ENCODE measurements around the gene SLC19A1.

SLC19A1 gene

DNA sequence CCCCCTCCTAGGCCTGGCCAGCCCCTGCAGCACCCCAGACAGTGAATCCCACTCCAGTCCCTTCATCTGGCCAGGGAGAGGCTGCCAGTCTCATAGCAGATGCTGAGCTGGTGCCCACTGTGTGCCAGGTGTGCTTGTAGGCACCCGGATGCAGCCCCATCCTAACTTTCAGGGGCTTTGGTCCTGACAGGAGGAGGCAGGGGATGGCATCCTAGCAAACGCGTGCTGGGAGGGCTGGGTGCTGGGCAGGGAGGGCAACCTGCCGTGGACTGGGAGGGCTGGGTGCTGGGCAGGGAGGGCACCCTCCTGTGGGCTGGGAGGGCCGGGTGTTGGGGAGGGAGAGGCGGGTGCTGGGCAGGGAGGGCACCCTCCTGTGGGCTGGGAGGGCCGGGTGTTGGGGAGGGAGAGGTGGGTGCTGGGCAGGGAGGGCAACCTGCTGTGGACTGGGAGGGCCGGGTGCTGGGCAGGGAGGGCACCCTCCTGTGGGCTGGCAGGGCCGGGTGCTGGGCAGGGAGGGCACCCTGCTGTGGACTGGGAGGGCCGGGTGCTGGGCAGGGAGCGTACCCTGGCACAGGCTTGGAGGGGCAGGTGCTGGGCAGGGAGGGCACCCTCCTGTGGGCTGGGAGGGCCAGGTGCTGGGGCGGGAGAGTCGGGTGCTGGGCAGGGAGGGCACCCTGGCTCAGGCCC, 35.3 kb downstream of the SLC19A1 start:
- no peak overlapping the region for H3K4me2 ChIP-seq (ENCODE audit: low read length)
- H3K27me3 ChIP-seq (ENCODE audit: control insufficient read depth, insufficient read depth, low read length), result no peaks in the 10 kb centered on the region
- H3K27ac ChIP-seq, result no peak overlapping the region
- H3K4me3 ChIP-seq (ENCODE audit: low read depth, low read length), result no peak overlapping the region
- H3K79me2 ChIP-seq, result no peaks in the 10 kb centered on the region
- H3K4me1 ChIP-seq, result no peaks in the 10 kb centered on the region
- H3K9ac ChIP-seq, result no peak overlapping the region
- H3K36me3 ChIP-seq (ENCODE audit: control insufficient read depth, insufficient read depth, low read length), result no peaks in the 10 kb centered on the region
- TF ChIP-seq, protein P1, sequence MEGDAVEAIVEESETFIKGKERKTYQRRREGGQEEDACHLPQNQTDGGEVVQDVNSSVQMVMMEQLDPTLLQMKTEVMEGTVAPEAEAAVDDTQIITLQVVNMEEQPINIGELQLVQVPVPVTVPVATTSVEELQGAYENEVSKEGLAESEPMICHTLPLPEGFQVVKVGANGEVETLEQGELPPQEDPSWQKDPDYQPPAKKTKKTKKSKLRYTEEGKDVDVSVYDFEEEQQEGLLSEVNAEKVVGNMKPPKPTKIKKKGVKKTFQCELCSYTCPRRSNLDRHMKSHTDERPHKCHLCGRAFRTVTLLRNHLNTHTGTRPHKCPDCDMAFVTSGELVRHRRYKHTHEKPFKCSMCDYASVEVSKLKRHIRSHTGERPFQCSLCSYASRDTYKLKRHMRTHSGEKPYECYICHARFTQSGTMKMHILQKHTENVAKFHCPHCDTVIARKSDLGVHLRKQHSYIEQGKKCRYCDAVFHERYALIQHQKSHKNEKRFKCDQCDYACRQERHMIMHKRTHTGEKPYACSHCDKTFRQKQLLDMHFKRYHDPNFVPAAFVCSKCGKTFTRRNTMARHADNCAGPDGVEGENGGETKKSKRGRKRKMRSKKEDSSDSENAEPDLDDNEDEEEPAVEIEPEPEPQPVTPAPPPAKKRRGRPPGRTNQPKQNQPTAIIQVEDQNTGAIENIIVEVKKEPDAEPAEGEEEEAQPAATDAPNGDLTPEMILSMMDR (IDR thresholded peaks at IDR 0.05), result no peak
- H2AFZ ChIP-seq, result no peak overlapping the region
- H3K9me3 ChIP-seq (ENCODE audit: control insufficient read depth, low read length), result no peaks in the 10 kb centered on the region

DNA sequence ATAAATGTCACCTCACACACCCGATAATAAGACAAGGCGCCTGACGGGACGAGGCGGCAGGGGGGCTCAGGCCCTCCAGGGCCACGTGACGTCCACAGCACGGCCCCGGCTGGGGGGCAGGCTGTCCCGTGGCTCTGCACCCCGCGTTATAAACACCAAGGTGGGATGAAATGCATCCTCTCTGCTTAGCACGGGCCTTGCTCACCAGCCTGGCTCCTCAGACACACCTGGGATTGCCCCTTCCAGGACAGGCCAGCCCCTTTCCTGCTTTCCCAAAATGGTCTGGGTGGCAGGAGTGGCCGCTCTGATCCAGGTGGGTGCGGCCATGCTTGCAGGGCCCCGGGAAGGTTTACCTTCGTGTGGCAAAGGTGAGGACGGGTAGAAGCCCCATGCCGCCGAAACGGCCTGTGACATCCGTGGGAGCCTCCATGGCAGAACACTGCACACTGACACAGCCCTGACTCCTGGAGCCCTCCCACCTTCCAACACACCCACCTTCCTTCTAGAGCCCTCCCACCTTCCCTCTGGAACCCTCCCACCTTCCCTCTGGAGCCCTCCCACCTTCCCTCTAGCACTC, 35.9 kb downstream of the SLC19A1 start:
- Histone ChIP-seq H3K36me3 (ENCODE audit: control insufficient read depth, insufficient read depth, low read length) (no peaks in the 10 kb centered on the region), H3K79me2 (no peaks in the 10 kb centered on the region), H2AFZ (no peak overlapping the region), H3K27ac (no peak overlapping the region), H3K4me2 (ENCODE audit: low read length) (no peak overlapping the region), H3K27me3 (ENCODE audit: control insufficient read depth, insufficient read depth, low read length) (no peaks in the 10 kb centered on the region), H3K9ac (no peak overlapping the region), H3K9me3 (ENCODE audit: control insufficient read depth, low read length) (no peaks in the 10 kb centered on the region), H3K4me1 (no peaks in the 10 kb centered on the region), H3K4me3 (ENCODE audit: low read depth, low read length) (no peak overlapping the region)
- TF ChIP-seq, protein P1 (IDR thresholded peaks at IDR 0.05), result no peak

DNA sequence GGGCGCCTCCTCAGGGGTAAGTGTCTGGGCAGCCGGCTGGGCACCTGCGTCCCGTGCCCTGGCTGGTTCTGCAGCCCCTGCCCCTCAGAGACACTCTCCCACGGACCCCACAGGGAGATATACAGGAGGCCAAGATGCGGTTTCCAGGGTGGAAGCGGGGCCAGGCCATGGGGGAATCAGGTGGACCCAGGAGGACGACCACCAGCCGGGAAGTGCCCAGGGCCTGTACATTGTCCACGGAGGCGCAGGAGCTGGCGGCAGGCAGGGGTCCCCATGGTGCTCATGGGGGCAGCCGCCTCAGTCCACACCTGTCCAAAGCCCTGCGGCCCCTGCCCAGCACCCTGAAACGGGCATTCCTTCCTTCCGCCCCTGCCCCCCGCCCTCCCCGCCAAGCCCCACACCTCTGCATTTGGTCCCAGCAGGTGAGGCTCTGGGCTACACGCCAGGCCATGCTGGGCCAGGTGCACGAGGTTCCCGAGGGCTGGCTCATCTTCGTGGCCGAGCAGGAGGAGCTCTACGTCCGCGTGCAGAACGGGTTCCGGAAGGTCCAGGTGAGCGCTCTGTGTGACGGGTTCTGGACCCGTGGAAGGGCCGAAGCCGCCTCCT, 36.7 kb downstream of the SLC19A1 start:
- Histone ChIP-seq H3K27me3 (ENCODE audit: control insufficient read depth, insufficient read depth, low read length) (no peaks in the 10 kb centered on the region), H3K9me3 (ENCODE audit: control insufficient read depth, low read length) (no peaks in the 10 kb centered on the region), H3K4me1 (no peaks in the 10 kb centered on the region), H3K27ac (no peak overlapping the region), H2AFZ (no peak overlapping the region), H3K9ac (no peak overlapping the region), H3K79me2 (no peaks in the 10 kb centered on the region), H3K4me2 (ENCODE audit: low read length) (no peak overlapping the region), H3K36me3 (ENCODE audit: control insufficient read depth, insufficient read depth, low read length) (no peaks in the 10 kb centered on the region), H3K4me3 (ENCODE audit: low read depth, low read length) (no peak overlapping the region)
- TF ChIP-seq, protein P1 (IDR thresholded peaks at IDR 0.05), result no peak

DNA sequence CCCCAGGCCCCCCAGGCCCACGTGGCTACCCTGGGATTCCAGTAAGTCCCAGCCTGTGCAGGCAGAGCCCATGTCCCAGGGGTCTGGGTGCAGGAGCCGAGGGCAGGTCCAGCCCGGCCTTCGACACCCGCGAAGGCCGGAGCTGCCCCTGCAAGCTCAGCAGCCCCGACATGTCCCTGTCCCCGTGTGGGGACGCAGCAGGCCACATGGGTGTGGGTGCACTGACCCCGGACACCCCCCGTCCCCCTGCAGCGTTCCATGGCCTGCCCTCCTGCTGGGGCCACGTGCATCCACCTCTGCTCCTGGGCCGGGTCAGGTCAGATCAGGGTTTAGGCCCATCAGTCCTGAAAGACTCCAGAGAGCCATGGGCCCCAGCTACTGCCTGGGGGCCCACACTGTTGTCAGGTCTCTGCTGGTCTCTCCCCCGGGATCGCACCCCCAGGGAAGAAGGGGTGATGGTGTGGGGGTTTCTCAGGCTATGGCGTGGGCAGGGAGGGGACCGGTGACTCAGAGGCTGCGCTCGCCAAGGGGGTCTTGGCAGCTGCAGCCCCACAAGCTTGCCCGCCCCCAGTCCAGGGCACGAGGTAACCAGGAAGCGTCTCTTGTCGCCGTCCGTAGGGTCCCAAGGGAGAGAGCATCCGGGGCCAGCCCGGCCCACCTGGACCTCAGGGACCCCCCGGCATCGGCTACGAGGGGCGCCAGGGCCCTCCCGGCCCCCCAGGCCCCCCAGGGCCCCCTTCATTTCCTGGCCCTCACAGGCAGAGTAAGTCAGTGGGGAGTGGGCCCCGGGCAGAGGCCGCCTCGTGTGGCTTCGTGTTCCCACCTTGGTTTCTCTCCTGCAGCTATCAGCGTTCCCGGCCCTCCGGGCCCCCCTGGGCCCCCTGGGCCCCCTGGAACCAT, 37.5 kb downstream of the SLC19A1 start:
- H3K9me3 ChIP-seq (ENCODE audit: control insufficient read depth, low read length), result no peaks in the 10 kb centered on the region
- H3K36me3 ChIP-seq (ENCODE audit: control insufficient read depth, insufficient read depth, low read length), result no peaks in the 10 kb centered on the region

More for the DNA sequence above, 37.5 kb downstream of the SLC19A1 start:
- Histone ChIP-seq H3K27ac (no peak overlapping the region), H3K4me1 (no peaks in the 10 kb centered on the region), H3K27me3 (ENCODE audit: control insufficient read depth, insufficient read depth, low read length) (no peaks in the 10 kb centered on the region), H3K9ac (no peak overlapping the region), H3K4me2 (ENCODE audit: low read length) (no peak overlapping the region), H2AFZ (no peak overlapping the region), H3K4me3 (ENCODE audit: low read depth, low read length) (no peak overlapping the region), H3K79me2 (no peaks in the 10 kb centered on the region)
- TF ChIP-seq, protein P1 (IDR thresholded peaks at IDR 0.05), result no peak
